Measurements from ENCODE around the gene TCF7L2.

DNA sequence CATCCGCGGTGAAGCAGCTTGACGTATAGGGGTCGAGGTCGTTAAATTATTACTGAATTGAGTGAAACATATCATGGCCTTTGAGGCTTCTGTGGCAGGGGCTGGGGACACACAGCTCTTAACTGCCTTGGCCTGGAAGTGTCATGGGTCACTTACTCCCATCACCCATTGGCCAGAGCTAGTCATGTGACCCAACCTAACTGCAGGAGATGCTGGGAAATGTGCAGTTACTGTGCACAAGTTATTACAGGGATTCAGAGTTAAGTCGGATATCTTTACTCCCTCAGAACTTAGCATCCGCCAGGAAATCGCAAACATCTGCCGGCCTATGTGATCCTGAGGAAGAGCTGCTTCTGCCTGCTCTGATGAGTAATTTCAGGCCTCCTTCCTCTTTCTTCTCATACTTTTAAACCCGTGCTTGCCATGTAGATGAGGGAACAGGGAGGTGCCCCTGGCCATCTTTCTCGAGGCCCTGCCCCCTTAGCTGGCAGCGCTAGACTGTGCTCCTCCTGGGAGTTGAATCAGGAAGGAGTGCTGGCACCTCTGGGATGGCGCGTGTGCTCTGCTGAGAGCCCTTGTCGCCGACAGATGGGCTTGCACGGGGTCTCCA lies 203.6 kb downstream of the TCF7L2 start:
- TF ChIP-seq EZH2 (IDR thresholded peaks at IDR 0.05; ENCODE audit: borderline replicate concordance, insufficient read depth, low read length, poor library complexity, severe bottlenecking): no peak
- TF ChIP-seq RAD21 (conservative IDR thresholded peaks at IDR 0.05): no peak
- TF ChIP-seq, protein P1, sequence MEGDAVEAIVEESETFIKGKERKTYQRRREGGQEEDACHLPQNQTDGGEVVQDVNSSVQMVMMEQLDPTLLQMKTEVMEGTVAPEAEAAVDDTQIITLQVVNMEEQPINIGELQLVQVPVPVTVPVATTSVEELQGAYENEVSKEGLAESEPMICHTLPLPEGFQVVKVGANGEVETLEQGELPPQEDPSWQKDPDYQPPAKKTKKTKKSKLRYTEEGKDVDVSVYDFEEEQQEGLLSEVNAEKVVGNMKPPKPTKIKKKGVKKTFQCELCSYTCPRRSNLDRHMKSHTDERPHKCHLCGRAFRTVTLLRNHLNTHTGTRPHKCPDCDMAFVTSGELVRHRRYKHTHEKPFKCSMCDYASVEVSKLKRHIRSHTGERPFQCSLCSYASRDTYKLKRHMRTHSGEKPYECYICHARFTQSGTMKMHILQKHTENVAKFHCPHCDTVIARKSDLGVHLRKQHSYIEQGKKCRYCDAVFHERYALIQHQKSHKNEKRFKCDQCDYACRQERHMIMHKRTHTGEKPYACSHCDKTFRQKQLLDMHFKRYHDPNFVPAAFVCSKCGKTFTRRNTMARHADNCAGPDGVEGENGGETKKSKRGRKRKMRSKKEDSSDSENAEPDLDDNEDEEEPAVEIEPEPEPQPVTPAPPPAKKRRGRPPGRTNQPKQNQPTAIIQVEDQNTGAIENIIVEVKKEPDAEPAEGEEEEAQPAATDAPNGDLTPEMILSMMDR (IDR thresholded peaks at IDR 0.05; ENCODE audit: poor library complexity, severe bottlenecking): no peak
- no peak for TF ChIP-seq POLR2AphosphoS5 (IDR thresholded peaks at IDR 0.05)
- no peak for TF ChIP-seq EP300 (conservative IDR thresholded peaks at IDR 0.05; ENCODE audit: poor library complexity, severe bottlenecking)
